ENCODE measurements around the gene MEOX2.

Gene MEOX2

GRCh38 chr7:15680446-15680845 lies 6.0 kb downstream of the MEOX2 start:
- no peak for DNase-seq

GRCh38 chr7:15679306-15679705 lies 7.2 kb downstream of the MEOX2 start:
- no peak for DNase-seq

DNA sequence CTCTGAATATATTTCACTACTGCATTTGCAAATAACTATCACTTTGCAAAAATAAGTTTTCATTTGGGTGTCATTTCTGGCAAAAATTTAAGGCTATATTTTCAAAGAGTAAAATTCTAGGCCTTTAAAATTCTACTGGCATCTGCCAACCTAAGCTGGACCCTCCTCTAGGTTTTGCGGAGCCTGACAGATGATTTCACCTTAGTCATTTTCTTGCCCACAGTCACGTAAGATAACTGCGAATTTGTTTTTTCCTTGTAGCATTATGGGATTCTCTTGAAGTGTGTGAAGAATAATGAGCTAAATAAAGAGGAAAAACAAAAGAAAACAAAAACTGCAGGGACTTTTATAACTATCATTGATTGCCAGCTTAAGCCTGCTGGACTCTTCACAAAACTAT lies 7.8 kb downstream of the MEOX2 start:
- DNase-seq = no peak

- no peak for DNase-seq
Observed at GRCh38 chr7:15675379-15675778, 11.1 kb downstream of the MEOX2 start.

DNA sequence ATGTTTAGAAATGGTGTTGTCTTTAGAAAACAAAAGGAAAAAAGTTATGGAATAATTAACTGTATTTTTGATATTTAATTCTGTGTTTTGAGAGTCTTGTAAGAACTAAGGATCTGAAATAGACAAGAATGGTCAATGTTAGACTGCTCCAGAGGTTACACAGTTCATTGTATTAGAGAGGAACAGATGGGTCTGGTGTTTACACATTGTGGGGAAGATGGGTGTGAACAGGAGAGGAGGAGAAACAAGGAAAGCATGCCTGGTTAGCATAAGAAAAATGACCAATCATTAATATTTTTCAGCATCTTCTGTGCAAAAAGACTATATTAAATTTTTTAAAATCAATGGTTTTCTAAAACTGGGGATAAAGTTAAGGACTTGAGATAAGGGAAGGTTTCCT lies 11.9 kb downstream of the MEOX2 start:
- no peak for DNase-seq

DNA sequence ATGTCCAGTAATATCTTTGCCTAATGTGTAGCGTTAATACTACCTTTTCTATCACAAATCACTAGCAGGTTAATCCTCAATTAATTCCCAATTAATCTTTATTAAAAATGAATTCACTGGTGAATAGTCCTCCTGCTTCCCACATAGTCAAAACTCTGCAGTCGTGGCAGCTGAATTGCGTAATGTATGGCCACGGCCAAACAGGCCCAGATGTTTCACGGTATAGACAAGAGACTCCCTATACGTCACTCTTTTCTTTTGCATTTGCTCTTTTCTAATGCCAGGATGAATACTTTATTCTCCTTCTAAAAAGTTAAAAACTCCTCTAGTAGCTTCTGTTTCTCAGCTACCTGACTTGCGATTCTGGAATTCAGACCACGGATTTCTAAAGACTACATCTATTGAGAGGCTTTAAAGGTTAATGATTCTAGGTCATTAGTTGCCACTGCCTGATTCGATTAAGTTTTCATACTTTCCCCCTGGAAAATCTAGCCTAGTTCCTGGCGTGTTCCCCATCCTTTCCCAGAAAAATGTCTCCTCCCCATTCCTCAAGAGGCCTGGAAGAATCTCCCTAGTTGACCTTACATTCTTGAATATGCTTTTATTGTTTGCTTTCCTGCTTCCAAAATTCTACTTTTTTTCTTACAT lies 16.9 kb downstream of the MEOX2 start:
- no peak for DNase-seq

DNA sequence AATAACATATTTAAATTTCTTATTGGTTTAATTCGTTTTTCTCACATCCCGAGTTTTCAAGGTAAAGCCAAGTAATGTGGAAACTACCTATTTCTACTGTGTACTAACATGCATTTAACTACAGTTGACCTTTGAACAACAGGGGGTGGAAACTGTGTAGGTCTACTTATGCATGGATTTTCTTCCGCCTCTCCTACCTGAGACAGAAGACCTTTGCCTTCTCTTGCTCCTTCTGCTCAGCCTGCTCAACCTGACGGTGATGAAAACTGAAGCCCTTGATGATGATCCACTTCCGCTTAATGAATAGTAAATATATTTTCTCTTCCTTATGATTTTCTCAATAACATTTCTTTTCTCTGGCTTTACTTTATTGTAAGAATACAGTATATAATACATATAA lies 18.5 kb downstream of the MEOX2 start:
- DNase-seq = no peak

GRCh38 chr7:15662451-15662850 lies 24.0 kb downstream of the MEOX2 start:
- no peak for DNase-seq

GRCh38 chr7:15658247-15658646 lies 28.2 kb downstream of the MEOX2 start:
- DNase-seq = no peak

- no peak for DNase-seq
Observed at GRCh38 chr7:15652776-15653290, 33.6 kb downstream of the MEOX2 start.

DNA sequence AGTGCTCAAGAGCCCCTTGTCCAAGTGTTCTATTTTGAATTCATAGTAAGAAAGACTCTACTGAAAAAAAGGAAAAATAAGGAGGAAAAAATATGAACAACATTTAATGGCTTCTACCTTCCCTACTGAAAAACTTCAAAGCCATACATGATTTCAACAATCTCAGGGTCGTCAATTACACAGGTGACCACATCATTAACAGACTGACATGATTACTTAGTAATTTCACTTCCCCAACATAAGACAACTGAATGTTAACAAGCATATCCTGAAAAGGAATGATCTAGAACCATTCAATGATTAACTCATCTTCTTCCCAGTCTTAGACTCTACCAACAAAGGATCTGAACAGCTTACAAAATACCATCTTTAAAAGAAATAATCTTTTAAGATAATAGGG lies 34.8 kb downstream of the MEOX2 start:
- DNase-seq = no peak

- DNase-seq = no peak
Observed at GRCh38 chr7:15650787-15651186, 35.7 kb downstream of the MEOX2 start.

GRCh38 chr7:15648461-15648961 lies 38.0 kb downstream of the MEOX2 start:
- DNase-seq = no peak

DNA sequence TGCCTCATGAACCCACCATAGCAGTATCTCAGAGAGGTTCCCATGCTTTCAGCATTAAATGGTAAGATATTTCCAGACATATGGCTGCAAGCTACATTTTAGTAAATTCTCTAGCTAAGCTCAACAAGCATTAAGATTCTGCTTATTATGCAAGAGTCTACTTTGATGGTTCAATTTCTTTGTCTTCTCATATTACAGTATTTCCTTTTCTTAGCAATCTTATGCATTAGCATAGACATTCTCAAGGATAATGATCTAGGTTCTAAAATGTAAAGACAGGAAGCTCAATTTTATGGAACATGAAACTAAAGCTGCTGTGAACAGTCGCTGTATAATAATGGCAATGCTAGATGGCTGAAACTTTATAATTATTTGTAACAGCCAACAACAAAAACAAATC lies 39.2 kb downstream of the MEOX2 start:
- no peak for DNase-seq

- no peak for DNase-seq
Observed at GRCh38 chr7:15643000-15643705, 43.3 kb downstream of the MEOX2 start.

DNA sequence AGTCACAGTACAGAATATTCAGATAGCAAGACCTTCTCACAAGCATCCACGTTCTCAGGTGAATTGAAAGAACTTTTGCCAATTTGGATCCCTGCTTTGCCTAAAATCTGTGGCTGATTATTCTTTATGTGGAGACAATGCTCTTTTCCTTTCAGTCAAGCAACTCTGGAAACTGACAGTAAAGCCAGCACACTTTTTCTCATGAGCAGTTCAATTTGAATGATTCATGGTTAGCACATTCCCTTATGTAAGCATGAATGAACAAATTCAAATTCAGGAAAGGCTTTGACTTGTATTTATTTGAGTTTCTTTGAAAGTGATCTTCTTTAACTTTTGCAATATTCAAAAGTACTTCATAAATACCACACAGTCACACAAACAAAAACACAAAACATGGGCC lies 57.6 kb downstream of the MEOX2 start:
- DNase-seq = no peak

DNA sequence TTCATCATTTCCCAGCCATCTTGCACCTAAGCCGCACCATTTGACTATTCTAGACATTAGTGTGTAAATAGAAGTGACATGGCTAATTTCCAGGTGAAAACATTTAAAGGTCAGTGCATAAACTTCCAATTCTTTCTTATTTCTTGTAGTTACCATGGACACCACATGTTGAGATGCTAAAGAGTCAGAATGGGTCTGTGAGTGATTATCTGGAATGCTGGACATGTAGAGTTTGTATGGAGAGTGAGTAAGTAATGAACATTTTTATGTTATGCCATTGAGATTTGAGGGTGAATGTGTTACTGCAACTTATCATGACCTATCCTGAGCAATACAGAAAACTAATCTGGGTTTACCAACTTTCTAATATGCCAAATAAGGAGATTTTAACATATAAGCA lies 60.4 kb downstream of the MEOX2 start:
- DNase-seq = no peak

DNA sequence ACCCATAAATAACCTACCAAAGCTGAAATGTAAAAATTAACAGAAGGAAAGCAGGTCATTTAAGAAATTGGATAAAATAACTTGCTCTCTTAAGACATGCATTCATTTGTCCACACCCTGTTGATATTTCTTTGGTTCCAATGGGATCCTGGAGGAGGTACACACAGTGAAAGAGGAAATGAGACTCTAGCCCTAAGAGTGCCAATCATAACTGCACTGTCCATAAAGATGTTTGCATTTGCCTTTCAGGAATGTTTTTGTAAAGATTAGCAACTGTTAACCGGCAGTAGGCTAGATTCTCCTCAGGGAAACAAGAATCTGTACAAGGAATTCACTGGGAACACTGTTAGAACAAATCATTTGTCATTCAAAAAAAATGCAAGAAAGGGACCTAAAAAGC lies 61.0 kb downstream of the MEOX2 start:
- DNase-seq = no peak

- no peak for DNase-seq
Observed at GRCh38 chr7:15621468-15621867, 65.0 kb downstream of the MEOX2 start.

DNA sequence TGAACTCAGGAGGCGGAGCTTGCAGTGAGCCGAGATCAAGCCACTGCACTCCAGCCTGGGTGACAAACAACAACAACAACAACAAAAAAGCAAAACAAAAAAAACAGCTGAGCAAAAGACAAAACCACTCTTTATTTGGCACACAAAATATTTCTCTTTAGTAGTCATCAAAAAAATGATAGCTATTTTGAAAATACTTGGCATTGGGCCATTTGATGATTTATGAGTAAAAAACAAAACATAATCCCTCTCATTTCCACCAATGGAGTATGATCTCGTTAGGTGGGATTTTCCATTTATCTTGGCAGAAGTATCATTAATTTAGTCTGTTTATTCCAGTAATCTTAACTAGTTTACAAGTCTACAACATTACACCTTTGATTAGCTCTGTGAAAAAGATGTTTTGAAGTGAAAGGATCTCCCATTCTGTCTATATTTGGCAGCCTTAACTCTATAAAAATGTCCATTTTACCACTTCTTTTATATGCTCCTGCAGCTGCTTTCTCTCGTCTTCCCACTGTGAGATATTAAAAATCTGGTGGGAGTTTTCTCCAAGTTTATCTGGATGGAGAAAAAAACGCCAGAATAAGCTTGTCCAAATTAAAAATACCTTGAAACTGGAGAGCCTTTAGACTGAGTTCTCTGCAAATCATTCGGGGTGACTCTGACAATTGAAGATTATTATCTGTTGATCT lies 65.8 kb downstream of the MEOX2 start:
- peak in 1 of 2 experiments; percentile 26 for DNase-seq

DNA sequence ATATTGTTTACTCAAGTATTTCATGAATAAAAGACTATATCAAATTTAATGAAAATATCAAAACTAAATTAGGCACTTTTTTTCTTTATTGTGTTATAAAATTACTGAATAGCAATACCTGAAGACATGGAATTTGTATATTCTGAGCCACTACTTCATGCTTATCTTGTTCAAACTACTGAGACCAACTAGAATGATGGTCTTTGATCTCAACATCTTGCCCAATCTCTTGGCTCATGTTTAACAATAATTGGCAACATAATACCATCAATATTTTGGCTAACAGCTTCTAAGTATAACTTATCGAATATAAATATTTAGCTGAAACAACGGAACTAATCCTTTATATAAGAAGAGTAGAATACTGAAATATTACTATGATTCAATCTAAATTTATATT lies 68.2 kb downstream of the MEOX2 start:
- DNase-seq = no peak

DNA sequence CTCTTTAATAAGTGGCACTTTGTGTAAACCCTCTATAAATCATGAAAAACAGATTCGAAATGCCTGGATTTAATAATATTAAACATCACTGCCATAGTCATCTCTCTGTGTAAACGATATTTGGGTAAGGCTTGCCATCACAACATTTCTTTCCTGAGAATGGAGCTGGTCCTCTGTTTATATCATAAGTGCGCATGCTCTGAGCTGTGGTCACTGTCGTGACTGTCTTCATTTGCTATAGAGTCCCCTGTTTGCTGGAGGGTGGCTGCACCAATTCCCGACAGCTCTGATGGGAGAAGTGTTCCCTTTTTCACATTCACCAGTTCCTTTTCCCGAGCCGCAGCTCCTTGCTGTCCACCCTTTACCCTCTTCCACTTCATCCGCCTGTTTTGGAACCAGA lies 74.3 kb downstream of the MEOX2 start:
- no peak for DNase-seq

- no peak for DNase-seq
Observed at GRCh38 chr7:15610503-15610902, 76.0 kb downstream of the MEOX2 start.

DNA sequence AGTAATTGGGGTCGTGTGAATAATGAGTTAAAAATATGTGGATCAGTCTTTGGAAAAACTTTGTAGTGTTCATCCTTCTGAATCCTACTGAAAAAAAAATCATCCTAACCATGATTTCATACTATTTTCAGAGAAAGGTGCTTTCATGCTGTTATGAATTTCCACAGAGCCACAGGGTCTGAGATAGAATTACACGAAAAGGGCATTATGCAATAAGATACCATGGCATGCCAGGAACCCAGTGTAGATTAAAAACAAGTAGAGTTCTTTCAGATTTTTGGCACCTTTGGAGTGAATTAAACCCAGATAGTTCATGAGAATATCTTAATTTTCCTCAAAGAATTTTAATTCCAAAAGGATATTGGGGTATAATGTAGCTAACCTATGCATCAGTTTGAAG lies 77.2 kb downstream of the MEOX2 start:
- DNase-seq = no peak
